HEK293 (cell line): Measurements from ENCODE around the gene ZNF714.

Experiments
- CTCF ChIA-PET: fragments of 350-600 bp; formaldehyde crosslinking; extraction: SDS; loops from one replicate; lab custom pipeline; 2021; ENCODE audit warnings: antibody characterized with exemption; lab: Yijun Ruan, JAX
- POLR2A ChIA-PET: fragments of 300-600 bp; formaldehyde crosslinking; extraction: SDS; loops from one replicate; lab custom pipeline; 2020; ENCODE audit warnings: antibody characterized with exemption, inconsistent platforms; lab: Yijun Ruan, JAX
- H3K27ac ChIP-seq: fragments of 200-500 bp; sonication (Bioruptor generic); 2 replicates; pipeline ENCODE4 v1.5.1; 2014; ENCODE audit warnings: low read depth, low read length, control low read depth, inconsistent platforms; ENCODE audit errors: extremely low read depth
- H3K36me3 ChIP-seq, 2 experiments: fragments of 200-500 bp in 1 of 2; sonication (Bioruptor generic) in 1 of 2; 1 replicate in 1 of 2; 2 replicates in 1 of 2; pipeline ENCODE4 v1.5.1; 2014 to 2017; ENCODE audit warnings: inconsistent platforms in 2 of 2, low read length in 2 of 2; ENCODE audit not compliant: control insufficient read depth in 2 of 2, insufficient read depth in 1 of 2
- H3K4me1 ChIP-seq: fragments of 200-500 bp; sonication (Bioruptor generic); 2 replicates; pipeline ENCODE4 v1.5.1; 2014; ENCODE audit warnings: mild to moderate bottlenecking, low read length, inconsistent platforms; ENCODE audit not compliant: control insufficient read depth, insufficient read depth
- H3K4me3 ChIP-seq: 2 replicates; pipeline ENCODE4 v1.5.1; 2011; ENCODE audit warnings: low read depth, mild to moderate bottlenecking, control low read depth, low read length, moderate library complexity
- H3K9me3 ChIP-seq: fragments of 200-500 bp; sonication (Bioruptor generic); 2 replicates; pipeline ENCODE4 v1.5.1; 2014; ENCODE audit warnings: low read depth, low read length, inconsistent platforms; ENCODE audit not compliant: control insufficient read depth, insufficient read depth
- GLI2 ChIP-seq: fragments of 450-650 bp; formaldehyde crosslinking; IDR thresholded peaks from 2 replicates; pipeline ENCODE4; 2017; ENCODE audit warnings: missing biosample characterization, missing genetic modification characterization, low read depth, borderline replicate concordance
- OVOL3 ChIP-seq: fragments of 450-650 bp; formaldehyde crosslinking; IDR thresholded peaks from 2 replicates; pipeline ENCODE4 v1.5.1; 2016; ENCODE audit warnings: missing biosample characterization, missing genetic modification characterization
- SP2 ChIP-seq: fragments of 450-650 bp; formaldehyde crosslinking; IDR thresholded peaks from 2 replicates; pipeline ENCODE4 v1.5.1; 2016; ENCODE audit warnings: missing biosample characterization, missing genetic modification characterization
- SP3 ChIP-seq: fragments of 450-650 bp; formaldehyde crosslinking; IDR thresholded peaks from 2 replicates; pipeline ENCODE4 v1.5.1; 2016; ENCODE audit warnings: missing biosample characterization, missing genetic modification characterization
- SP7 ChIP-seq: fragments of 450-650 bp; formaldehyde crosslinking; IDR thresholded peaks from 2 replicates; pipeline ENCODE4 v1.5.1; 2016; ENCODE audit warnings: missing biosample characterization, missing genetic modification characterization
- TRIM28 ChIP-seq: IDR thresholded peaks from 2 replicates; pipeline ENCODE4 v1.6.1; 2011; ENCODE audit warnings: low read length, control low read depth, borderline replicate concordance
- YY1 ChIP-seq: fragments of 450-650 bp; formaldehyde crosslinking; IDR thresholded peaks from 2 replicates; pipeline ENCODE4 v1.5.1; 2018; ENCODE audit warnings: missing biosample characterization, missing genetic modification characterization
- ZBTB17 ChIP-seq: fragments of 450-650 bp; formaldehyde crosslinking; IDR thresholded peaks from 2 replicates; pipeline ENCODE4 v1.5.1; 2016; ENCODE audit warnings: missing biosample characterization, missing genetic modification characterization
- ZBTB20 ChIP-seq: fragments of 450-650 bp; formaldehyde crosslinking; IDR thresholded peaks from 2 replicates; pipeline ENCODE4 v1.5.1; 2016; ENCODE audit warnings: missing biosample characterization, missing genetic modification characterization
- ZBTB8A ChIP-seq: fragments of 450-650 bp; formaldehyde crosslinking; IDR thresholded peaks from 2 replicates; pipeline ENCODE4 v1.5.1; 2016; ENCODE audit warnings: missing biosample characterization, missing genetic modification characterization
- ZFP37 ChIP-seq: fragments of 450-650 bp; formaldehyde crosslinking; IDR thresholded peaks from 2 replicates; pipeline ENCODE4 v1.5.1; 2016; ENCODE audit warnings: missing biosample characterization, missing genetic modification characterization
- ZNF10 ChIP-seq: fragments of 450-650 bp; formaldehyde crosslinking; IDR thresholded peaks from 2 replicates; pipeline ENCODE4 v1.5.1; 2017; ENCODE audit warnings: missing biosample characterization, missing genetic modification characterization
- ZNF157 ChIP-seq: fragments of 450-650 bp; formaldehyde crosslinking; IDR thresholded peaks from 2 replicates; pipeline ENCODE4 v1.5.1; 2016; ENCODE audit warnings: missing biosample characterization, missing genetic modification characterization
- ZNF24 ChIP-seq: fragments of 450-650 bp; formaldehyde crosslinking; IDR thresholded peaks from 2 replicates; pipeline ENCODE4 v1.5.1; 2016; ENCODE audit warnings: missing biosample characterization, missing genetic modification characterization
- ZNF335 ChIP-seq: fragments of 450-650 bp; formaldehyde crosslinking; conservative IDR thresholded peaks from 2 replicates; pipeline ENCODE4 v1.5.1; 2016; ENCODE audit warnings: missing biosample characterization, missing genetic modification characterization
- ZNF341 ChIP-seq: fragments of 450-650 bp; formaldehyde crosslinking; IDR thresholded peaks from 2 replicates; pipeline ENCODE4; 2016; ENCODE audit warnings: low read depth, missing biosample characterization, missing genetic modification characterization
- ZNF350 ChIP-seq: fragments of 450-650 bp; formaldehyde crosslinking; IDR thresholded peaks from 2 replicates; pipeline ENCODE4 v1.5.0; 2017; ENCODE audit warnings: missing biosample characterization, mild to moderate bottlenecking, missing genetic modification characterization
- ZNF416 ChIP-seq: fragments of 450-650 bp; formaldehyde crosslinking; IDR thresholded peaks from 2 replicates; pipeline ENCODE4 v1.5.1; 2016; ENCODE audit warnings: missing biosample characterization, missing genetic modification characterization
- ZNF426 ChIP-seq: fragments of 450-650 bp; formaldehyde crosslinking; IDR thresholded peaks from 2 replicates; pipeline ENCODE4 v1.5.1; 2017; ENCODE audit warnings: missing biosample characterization, missing genetic modification characterization, mild to moderate bottlenecking, inconsistent platforms, moderate library complexity
- ZNF561 ChIP-seq: fragments of 450-650 bp; IDR thresholded peaks from 2 replicates; pipeline ENCODE4 v1.5.1; 2018; ENCODE audit warnings: missing biosample characterization, missing genetic modification characterization, borderline replicate concordance
- ZNF76 ChIP-seq: fragments of 450-650 bp; formaldehyde crosslinking; IDR thresholded peaks from 2 replicates; pipeline ENCODE4; 2016; ENCODE audit warnings: low read depth, missing biosample characterization, missing genetic modification characterization, borderline replicate concordance
- ZSCAN30 ChIP-seq: fragments of 450-650 bp; IDR thresholded peaks from 2 replicates; pipeline ENCODE4 v1.5.1; 2018; ENCODE audit warnings: missing biosample characterization, mild to moderate bottlenecking, missing genetic modification characterization, moderate library complexity
- TF ChIP-seq, protein P1 (sequence below): fragments of 450-650 bp; formaldehyde crosslinking; IDR thresholded peaks from 2 replicates; pipeline ENCODE4 v1.5.1; 2016; ENCODE audit warnings: missing biosample characterization, missing genetic modification characterization, borderline replicate concordance
- TF ChIP-seq, protein P2 (sequence below): fragments of 450-650 bp; formaldehyde crosslinking; IDR thresholded peaks from 2 replicates; pipeline ENCODE4 v1.5.1; 2016; ENCODE audit warnings: missing biosample characterization, missing genetic modification characterization
- TF ChIP-seq, protein P3 (sequence below): sonication (generic); formaldehyde crosslinking; IDR thresholded peaks from 2 replicates; pipeline ENCODE4 v1.8.1; 2022; ENCODE audit warnings: mild to moderate bottlenecking, moderate library complexity, missing genetic modification reagents
- TF ChIP-seq, protein P4 (sequence below): fragments of 450-650 bp; formaldehyde crosslinking; IDR thresholded peaks from 2 replicates; pipeline ENCODE4 v1.5.1; 2016; ENCODE audit warnings: missing biosample characterization, missing genetic modification characterization, borderline replicate concordance

The ZNF714 gene

DNA sequence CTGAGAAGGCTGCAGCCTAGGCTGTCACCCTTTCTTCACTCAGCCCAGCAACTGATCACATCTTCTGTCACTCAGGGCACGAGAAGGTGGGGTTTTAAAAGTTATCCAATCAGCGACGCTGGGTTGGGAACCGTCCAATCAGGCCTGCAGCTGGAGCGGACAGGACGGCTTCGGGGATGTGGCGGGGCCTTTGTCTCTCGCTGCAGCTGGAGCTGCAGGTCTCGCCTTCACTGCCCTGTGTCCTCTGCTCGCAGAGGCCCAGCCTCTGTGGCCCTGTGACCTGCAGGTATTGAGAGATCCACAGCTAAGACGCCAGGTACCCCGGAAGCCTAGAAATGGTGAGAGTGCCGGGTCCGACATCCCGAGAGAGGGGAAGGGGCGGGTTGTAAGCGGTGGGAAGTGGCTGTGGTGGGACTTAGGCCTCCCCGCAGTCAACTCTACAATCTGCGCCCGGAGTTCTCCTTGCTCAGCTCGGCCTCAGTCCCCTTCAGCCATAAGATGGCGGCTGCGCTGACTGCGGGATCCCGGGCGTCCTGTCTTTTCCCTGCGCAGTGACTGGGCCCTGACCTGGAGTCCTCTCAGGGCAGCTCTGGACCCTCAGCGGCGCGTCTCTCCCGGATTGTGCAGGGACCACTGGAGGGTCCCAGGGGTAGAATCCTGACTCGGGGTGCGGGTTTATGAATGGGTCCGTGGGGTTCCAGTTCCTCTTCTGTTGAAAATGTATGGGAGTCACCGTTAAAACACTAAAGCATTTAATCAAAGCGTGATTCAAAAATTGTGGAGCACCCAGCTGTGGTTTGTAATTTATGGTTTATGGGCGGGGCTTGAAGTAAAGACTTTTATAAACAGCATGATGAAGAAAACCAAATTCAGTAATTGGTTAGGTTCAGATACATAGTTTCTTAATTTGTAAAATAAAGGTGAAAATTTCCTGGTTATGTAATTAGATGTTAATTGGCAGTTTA, at the start of gene ZNF714:
TSS of gene ZNF714 (plus strand) at position 193 of the 965 bp plus-strand sequence. CDS start 16,066 bp downstream, outside the sequence.
- Histone ChIP-seq H3K9me3 (no peaks in the 10 kb centered on the region), H3K36me3 (peaks cover 0 to 36% of the 10 kb centered on the region in 2 experiments), H3K4me1 (peaks cover 9% of the 10 kb centered on the region; the same call in 1 of the 2 replicates), H3K4me3 (peak within 1 kb of the TSS; percentile 84)
- POLR2A ChIA-PET = interaction anchor here (0.5 to 2.8 kb wide), 17 partner anchors 8 to 423 kb away, joined by 3 to 24 read pairs (median 6); partner anchors contain the start of genes ZNF429, ZNF430, ZNF431 and ZNF66
- TF ChIP-seq SP3 (peak; percentile 57; the same call in 1 of the 2 replicates), SP7 (tag by site-specific recombination) (peak; percentile 37; the same call in 1 of the 2 replicates), ZFP37 (0 out of 2 replicates have a peak, but pooled peaks have one; percentile 56), ZBTB8A (peak; percentile 52), ZNF416 (tag by site-specific recombination) (no peak), ZNF24 (tag by site-specific recombination) (no peak), ZNF10 (tag by site-specific recombination) (peak; percentile 97), ZNF76 (tag by site-specific recombination) (0 out of 2 replicates have a peak, but pooled peaks have one; percentile 34), ZBTB20 (tag by site-specific recombination) (peak; percentile 54; the same call in 1 of the 2 replicates), ZNF426 (tag by site-specific recombination) (no peak), GLI2 (tag by site-specific recombination) (no peak), ZNF157 (tag by site-specific recombination) (no peak), SP2 (tag by site-specific recombination) (peak; percentile 89), YY1 (tag by site-specific recombination) (peak; percentile 36; the same call in 1 of the 2 replicates), TRIM28 (peak; percentile 43; the same call in 1 of the 2 replicates), ZBTB17 (tag by site-specific recombination) (peak; percentile 55), ZSCAN30 (tag by site-specific recombination) (no peak), OVOL3 (0 out of 2 replicates have a peak, but pooled peaks have one; percentile 13), ZNF341 (tag by site-specific recombination) (peak; percentile 58; the same call in 1 of the 2 replicates), ZNF335 (tag by site-specific recombination) (peak; percentile 57), ZNF350 (tag by site-specific recombination) (0 out of 2 replicates have a peak, but pooled peaks have one; percentile 28), ZNF561 (tag by site-specific recombination) (0 out of 2 replicates have a peak, but pooled peaks have one; percentile 29)
- TF ChIP-seq, protein P1, sequence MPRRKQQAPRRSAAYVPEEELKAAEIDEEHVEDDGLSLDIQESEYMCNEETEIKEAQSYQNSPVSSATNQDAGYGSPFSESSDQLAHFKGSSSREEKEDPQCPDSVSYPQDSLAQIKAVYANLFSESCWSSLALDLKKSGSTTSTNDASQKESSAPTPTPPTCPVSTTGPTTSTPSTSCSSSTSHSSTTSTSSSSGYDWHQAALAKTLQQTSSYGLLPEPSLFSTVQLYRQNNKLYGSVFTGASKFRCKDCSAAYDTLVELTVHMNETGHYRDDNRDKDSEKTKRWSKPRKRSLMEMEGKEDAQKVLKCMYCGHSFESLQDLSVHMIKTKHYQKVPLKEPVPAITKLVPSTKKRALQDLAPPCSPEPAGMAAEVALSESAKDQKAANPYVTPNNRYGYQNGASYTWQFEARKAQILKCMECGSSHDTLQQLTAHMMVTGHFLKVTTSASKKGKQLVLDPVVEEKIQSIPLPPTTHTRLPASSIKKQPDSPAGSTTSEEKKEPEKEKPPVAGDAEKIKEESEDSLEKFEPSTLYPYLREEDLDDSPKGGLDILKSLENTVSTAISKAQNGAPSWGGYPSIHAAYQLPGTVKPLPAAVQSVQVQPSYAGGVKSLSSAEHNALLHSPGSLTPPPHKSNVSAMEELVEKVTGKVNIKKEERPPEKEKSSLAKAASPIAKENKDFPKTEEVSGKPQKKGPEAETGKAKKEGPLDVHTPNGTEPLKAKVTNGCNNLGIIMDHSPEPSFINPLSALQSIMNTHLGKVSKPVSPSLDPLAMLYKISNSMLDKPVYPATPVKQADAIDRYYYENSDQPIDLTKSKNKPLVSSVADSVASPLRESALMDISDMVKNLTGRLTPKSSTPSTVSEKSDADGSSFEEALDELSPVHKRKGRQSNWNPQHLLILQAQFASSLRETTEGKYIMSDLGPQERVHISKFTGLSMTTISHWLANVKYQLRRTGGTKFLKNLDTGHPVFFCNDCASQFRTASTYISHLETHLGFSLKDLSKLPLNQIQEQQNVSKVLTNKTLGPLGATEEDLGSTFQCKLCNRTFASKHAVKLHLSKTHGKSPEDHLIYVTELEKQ (tag by site-specific recombination) = 0 out of 2 replicates have a peak, but pooled peaks have one; percentile 35
- TF ChIP-seq, protein P2, sequence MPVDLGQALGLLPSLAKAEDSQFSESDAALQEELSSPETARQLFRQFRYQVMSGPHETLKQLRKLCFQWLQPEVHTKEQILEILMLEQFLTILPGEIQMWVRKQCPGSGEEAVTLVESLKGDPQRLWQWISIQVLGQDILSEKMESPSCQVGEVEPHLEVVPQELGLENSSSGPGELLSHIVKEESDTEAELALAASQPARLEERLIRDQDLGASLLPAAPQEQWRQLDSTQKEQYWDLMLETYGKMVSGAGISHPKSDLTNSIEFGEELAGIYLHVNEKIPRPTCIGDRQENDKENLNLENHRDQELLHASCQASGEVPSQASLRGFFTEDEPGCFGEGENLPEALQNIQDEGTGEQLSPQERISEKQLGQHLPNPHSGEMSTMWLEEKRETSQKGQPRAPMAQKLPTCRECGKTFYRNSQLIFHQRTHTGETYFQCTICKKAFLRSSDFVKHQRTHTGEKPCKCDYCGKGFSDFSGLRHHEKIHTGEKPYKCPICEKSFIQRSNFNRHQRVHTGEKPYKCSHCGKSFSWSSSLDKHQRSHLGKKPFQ (tag by site-specific recombination) = peak; percentile 23; the same call in 1 of the 2 replicates
- TF ChIP-seq, protein P3, sequence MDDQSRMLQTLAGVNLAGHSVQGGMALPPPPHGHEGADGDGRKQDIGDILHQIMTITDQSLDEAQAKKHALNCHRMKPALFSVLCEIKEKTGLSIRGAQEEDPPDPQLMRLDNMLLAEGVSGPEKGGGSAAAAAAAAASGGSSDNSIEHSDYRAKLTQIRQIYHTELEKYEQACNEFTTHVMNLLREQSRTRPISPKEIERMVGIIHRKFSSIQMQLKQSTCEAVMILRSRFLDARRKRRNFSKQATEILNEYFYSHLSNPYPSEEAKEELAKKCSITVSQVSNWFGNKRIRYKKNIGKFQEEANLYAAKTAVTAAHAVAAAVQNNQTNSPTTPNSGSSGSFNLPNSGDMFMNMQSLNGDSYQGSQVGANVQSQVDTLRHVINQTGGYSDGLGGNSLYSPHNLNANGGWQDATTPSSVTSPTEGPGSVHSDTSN (CRISPR knock-in tag) = peak; percentile 56; the same call in 1 of the 2 replicates
- TF ChIP-seq, protein P4, sequence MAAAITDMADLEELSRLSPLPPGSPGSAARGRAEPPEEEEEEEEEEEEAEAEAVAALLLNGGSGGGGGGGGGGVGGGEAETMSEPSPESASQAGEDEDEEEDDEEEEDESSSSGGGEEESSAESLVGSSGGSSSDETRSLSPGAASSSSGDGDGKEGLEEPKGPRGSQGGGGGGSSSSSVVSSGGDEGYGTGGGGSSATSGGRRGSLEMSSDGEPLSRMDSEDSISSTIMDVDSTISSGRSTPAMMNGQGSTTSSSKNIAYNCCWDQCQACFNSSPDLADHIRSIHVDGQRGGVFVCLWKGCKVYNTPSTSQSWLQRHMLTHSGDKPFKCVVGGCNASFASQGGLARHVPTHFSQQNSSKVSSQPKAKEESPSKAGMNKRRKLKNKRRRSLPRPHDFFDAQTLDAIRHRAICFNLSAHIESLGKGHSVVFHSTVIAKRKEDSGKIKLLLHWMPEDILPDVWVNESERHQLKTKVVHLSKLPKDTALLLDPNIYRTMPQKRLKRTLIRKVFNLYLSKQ (tag by site-specific recombination) = no peak
- TF ChIP-seq, all 188 proteins: peak for 19
- CTCF ChIA-PET = no interaction called here
- H3K27ac ChIP-seq = peak within 1 kb of the TSS; percentile 69
